IPS DF 19.7 (cell line): Measurements from ENCODE around the gene RAC2.
"Not testable (repeated sequence)": the region's sequence is repeated elsewhere in the genome, so short reads cannot be mapped to it uniquely, and the experiment has no call there.

Source experiments
- DNase-seq: peaks from one replicate; pipeline ENCODE4 v3.0.0-alpha.2; 2013; ENCODE audit warnings: low read depth, low spot score

The RAC2 gene

GRCh38 chr22:37255558-37256006, 11.5 kb upstream of the RAC2 start:
- no peak for DNase-seq

- no peak for DNase-seq
Measured at GRCh38 chr22:37254867-37255233, 10.8 kb upstream of the RAC2 start.

- DNase-seq, result no peak
Measured at GRCh38 chr22:37254209-37254866, 10.3 kb upstream of the RAC2 start.

DNA sequence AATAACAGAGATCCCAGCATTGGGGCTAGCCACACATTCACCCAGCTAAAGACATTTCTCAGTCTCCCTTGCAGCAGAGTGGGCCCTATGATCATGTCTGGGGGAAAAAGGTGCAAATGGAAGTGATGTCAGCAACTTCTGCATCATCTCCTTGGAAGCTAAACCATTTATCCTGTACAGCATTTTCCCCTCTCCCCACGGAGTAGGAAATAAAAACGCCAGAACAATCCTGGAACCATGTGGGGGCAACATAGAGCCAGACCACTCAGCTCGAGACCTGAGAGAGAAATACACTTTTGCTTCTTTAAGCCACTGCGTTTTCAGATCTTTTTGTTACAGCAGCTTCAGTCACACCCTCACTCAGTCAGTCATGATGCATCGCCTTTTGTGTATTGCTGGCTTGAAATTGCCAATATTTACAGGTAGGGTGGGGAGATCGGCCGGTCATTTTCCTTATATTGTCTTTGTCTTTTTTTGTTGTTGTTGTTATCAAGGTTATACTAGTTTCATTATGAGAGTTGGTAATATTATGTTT, 9.1 kb upstream of the RAC2 start:
- DNase-seq, result no peak

- not testable (repeated sequence) for DNase-seq
Measured at GRCh38 chr22:37251836-37252235, 7.8 kb upstream of the RAC2 start.

GRCh38 chr22:37249986-37250385, 5.9 kb upstream of the RAC2 start:
- DNase-seq, result no peak

- no peak for DNase-seq
Measured at GRCh38 chr22:37248251-37248650, 4.2 kb upstream of the RAC2 start.

DNA sequence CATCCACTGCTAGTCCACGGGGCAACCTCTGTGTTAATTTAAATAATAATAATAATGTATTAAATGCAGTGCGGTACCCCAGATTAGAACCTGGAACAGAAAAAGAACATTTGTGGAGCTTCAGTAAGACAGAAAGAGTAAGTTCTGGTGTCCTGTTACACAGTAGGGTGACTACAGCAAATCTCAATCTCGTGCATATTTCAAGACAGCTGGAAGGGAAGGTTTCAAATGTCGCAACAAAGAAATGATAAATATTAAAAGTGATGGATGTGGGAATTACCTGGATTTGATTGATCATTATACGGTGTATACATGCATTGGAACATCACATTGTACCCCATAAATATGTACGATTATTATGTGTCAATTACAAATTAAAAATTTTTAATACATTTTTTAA, 1.7 kb upstream of the RAC2 start:
- no peak for DNase-seq

- no peak for DNase-seq
Measured at GRCh38 chr22:37244922-37245722, 1.1 kb upstream of the RAC2 start.

GRCh38 chr22:37243402-37244113, 511 bp downstream of the RAC2 start:
- no peak for DNase-seq

GRCh38 chr22:37242395-37242918, 1.6 kb downstream of the RAC2 start:
- no peak for DNase-seq

DNA sequence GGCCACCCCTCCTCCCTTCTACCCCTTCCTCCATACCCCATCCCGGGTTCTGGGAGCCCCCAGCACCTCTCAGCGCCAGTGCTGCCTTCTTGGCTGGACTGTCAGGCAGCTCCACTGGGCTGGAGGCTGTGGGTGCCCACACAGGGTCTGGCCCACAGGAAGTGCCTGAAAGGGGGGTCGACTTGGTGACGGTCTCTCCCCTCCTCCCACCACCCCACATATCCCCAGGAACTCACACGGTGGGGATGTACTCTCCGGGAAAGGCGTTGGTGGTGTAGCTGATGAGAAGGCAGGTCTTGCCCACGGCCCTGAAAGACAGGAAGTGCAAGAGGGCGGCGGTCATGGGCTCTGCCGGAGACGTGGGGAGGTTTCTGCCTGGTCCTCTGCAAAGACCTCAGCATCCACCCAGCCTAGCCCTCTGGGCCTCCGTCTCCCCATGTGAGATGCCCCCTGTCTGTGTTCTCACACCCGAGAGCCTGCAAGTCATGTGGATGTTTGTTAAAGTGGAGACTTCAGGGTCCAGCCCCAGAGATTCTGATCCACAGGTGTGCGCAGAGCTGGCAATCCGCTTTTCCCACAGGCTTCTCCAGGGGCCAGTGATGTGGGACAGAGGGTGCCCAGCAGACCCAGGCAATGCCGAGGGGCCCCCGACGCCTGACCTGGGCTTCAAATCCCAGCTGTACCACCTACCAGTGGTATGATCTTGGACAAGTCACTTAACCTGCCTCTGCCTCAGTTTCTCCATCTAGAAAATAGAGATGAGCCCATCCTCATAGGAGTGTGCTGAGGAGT, 2.5 kb downstream of the RAC2 start:
- DNase-seq, result no peak

- DNase-seq, result no peak
Measured at GRCh38 chr22:37240941-37241320, 3.1 kb downstream of the RAC2 start.

- DNase-seq, result no peak
Measured at GRCh38 chr22:37240240-37240940, 3.7 kb downstream of the RAC2 start.

DNA sequence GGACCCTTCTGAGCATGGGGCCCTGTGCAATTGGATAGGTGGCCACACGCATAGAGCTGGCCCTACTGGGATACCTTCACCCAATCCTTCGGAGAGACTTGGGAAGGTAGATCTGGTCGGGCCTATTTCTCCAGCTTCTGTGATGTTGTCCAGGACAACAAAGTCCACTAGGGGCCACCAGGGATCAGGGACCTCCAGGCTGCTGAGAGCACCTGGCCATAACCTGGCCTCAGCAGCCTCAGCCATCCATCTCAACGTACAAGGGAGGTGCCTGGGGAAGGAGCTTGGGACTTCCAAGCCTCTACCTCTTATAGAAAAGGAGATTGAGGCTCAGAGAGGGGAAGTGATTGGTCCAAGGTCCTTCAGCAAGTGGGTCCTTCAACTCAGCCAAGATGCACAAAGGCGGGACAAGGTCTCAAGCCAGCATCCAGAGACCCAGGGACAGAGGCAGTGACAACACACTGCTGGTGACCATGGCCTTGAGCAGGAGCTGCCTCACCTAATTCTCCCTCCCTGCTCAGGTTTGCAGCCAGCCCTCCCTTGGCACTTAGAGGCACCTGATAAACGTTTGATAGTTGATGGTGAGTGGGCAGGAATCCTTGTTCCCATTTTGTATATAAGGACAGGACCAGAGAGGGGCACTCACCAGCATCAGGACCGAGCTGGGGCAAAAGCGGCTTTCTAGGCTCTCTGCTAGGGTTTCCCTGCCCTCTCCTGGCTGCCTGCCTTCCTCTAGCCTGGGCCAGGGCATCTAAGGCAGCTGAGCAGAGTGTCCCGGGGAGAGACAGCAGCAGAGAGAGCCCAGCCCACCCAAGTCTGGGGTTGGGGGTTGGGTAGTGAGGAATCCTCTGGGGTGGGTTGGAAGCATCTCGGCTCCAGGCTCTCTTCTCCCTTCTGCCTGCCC, 4.5 kb downstream of the RAC2 start:
- no peak for DNase-seq

DNA sequence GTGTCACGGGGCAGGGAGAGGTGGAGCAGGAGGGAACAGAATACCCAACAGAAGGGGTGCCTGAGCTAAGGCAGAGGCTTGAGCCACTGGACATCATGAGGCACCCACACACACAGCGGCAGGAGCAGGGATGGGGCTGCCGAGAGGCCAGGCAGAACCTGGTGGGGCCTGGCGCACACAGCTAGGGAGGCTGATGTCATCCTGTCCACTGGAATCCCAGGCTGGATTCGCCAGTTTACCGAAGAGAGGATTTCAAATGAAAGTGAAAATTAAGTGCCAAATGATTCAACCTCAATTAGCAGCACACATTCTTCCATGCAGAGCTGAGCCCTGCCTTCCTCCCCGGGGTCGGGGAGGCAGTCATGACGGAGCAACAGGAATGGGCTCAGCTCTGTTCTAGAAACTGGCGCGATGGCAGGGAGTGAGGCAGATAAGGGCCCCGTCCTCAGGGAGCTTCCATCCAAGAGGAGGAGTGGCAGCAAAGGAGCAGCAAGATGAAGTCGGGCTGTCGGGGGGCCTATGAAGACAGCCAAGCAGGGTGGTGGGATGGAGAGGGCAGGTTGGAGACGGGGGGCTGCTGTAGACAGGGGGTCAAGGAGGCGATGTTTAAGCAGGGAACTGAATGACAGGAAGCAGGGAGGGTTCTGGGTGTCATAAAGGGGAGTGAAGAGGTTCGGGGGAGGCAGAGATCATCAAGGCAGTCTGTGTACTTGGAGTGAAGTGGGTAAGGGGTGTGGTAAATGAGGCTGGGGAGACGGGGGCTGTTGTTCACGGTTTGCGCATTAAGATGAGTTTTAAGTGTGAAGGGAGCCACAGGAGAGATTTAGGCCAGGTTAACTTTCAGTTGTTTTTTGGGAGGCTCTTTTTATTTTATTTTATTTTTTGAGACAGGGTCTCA, 6.4 kb downstream of the RAC2 start:
- DNase-seq, result no peak

DNA sequence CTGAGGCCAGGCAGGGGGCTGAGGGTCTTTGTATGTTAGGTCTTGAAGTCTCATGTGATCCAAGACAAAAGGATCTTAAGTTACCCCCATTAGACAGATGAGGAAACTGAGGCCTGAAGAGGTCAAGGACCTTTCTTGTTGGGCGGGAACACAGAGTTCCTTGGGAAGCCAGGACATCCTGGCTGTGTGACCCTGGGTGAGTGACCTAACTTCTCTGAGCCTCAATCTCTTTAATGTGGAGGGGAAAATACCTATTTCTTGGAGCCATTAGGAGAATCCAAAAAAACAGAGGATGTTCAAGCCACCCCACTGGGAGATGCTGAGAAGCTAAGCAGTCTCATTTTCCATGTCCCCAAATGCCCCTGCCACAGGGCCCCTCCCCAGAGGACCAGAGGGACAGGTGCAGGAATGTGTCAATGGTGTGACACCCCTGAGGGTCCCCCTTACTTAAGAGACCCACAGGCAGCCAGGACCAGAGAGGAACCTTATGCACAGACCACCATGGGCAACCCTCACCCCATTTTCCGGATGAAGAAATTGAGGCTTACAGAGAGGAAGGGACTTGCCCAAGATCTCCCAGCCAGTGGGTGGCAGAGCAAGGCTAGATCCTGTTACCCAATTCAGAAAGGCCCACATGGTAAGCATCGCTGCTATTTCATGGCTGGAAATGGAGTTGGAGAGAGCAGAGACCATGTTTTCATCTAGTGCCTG, 8.0 kb downstream of the RAC2 start:
- DNase-seq, result no peak
